Right lobe of liver (tissue), 6 donors: Measurements from ENCODE around the gene ILF2. TPM values are rescaled to one million over a fixed set of nuclear protein-coding genes. Genes with fewer than 3 reads are reported as not detected.
"Not testable (repeated sequence)": the region's sequence is repeated elsewhere in the genome, so short reads cannot be mapped to it uniquely, and the experiment has no call there.

ENCODE experiments used
- ATAC-seq, 4 donors: fragments of 200-7000 bp; cut with Tn5 transposase; one replicate each; pipeline ENCODE4 v1.9.1; 2020; ENCODE audit warnings: mild to moderate bottlenecking in 4 of 4, moderate library complexity in 4 of 4
- DNase-seq, 3 donors: peaks; one replicate each; pipeline ENCODE4 v3.0.0-alpha.2; 2020
- H3K27ac ChIP-seq, 3 donors: fragments of 200-600 bp; one replicate each; pipeline ENCODE4 v1.8.0; 2022
- H3K27me3 ChIP-seq, 2 donors: fragments of 200-600 bp; one replicate each; pipeline ENCODE4 v1.8.0; 2022
- H3K36me3 ChIP-seq, 4 donors: fragments of 200-600 bp; sonication (generic) in 1 of 4; one replicate each; pipeline versions ENCODE4 v1.5.1 to v1.8.0; 2017 to 2022; ENCODE audit warnings: control low read depth in 1 of 4
- H3K4me1 ChIP-seq, 4 donors: fragments of 200-600 bp; sonication (generic) in 1 of 4; one replicate each; pipeline versions ENCODE4 v1.5.1 to v1.8.0; 2017 to 2022; ENCODE audit warnings: control low read depth in 1 of 4
- H3K4me3 ChIP-seq, 3 donors: fragments of 200-600 bp; one replicate each; pipeline ENCODE4 v1.8.0; 2022
- H3K9me3 ChIP-seq, 4 donors: fragments of 200-600 bp; sonication (generic) in 1 of 4; one replicate each; pipeline versions ENCODE4 v1.5.1 to v1.8.0; 2017 to 2022; ENCODE audit warnings: control low read depth in 1 of 4
- POLR2A ChIP-seq: fragments of 450-650 bp; IDR thresholded peaks from one replicate; pipeline ENCODE4 v1.6.1; 2017; ENCODE audit warnings: antibody characterized with exemption, mild to moderate bottlenecking
- WGBS: methylation state at CpG from one replicate; pipeline ENCODE4 v1.1.6; 2018; ENCODE audit warnings: low coverage, low lambda C conversion rate; ENCODE audit not compliant: insufficient coverage; ENCODE audit errors: missing lambda C conversion rate; 5-methylcytosine and 5-hydroxymethylcytosine counted together
- intact Hi-C, 2 donors: fragments of 100-400 bp; cut with DNase I; formaldehyde crosslinking; loops; one replicate each; pipeline versions ENCODE4 v1.11.2 to v1.14.1; 2022
- total RNA-seq, 6 experiments: library from RNA; depleted of rRNA in 2 of 6; stranded (reverse); fragments of >200 nt in 2 of 6; fragmentation: NEBNext Ultra II Directional in 3 of 6; extraction: Animal tissue kit (Norgen Biotek cat#: 25700) in 3 of 6; gene quantifications; one replicate each; pipeline versions ENCODE4 v1.1.0 to v1.2.4, GENCODE V29; 2016 to 2023
- TF ChIP-seq, protein P1 (sequence below), 4 donors: fragments of 200-600 bp in 3 of 4; fragments of 450-650 bp in 1 of 4; IDR thresholded peaks; one replicate each; pipeline versions ENCODE4 v1.5.1 to v1.8.0; 2016 to 2022; ENCODE audit warnings: antibody characterized with exemption in 4 of 4, mild to moderate bottlenecking in 2 of 4
- donor health status: DM: no; HTN: yes; CAD: no.
- donor health status: DM: no; HTN: no; CAD: no.
- donor health status: DM: no; HTN: no; CAD: no.
- donor health status: DM: no; HTN: yes; CAD: no.
- donor health status: DM: no; HTN: yes; CAD: no.

ILF2 gene
- total RNA-seq, 6 experiments from 2014 or later, result 30.2 to 55.9 (median 38.7) TPM

DNA sequence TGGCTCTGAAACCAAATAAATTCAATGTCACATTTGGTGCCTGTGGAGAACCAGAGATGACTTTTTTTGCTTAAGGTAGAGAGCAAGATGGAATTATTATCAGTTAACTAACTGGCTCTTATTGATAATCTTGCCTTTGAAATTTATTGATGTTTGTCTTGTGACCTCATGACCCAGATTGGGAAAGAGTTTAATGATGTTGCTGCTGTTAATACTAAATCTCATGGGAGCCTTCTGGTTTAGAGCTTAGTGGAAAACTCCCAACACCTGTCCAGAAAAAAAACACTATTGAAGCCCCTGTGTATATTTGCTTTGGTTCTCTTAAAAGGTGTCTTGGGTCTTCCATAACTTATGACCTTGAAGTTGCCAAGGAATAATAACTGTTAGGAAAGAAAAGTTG is 27.0 kb downstream of the ILF2 start:
- H3K4me3 ChIP-seq, result no peak overlapping the region
- TF ChIP-seq, protein P1, sequence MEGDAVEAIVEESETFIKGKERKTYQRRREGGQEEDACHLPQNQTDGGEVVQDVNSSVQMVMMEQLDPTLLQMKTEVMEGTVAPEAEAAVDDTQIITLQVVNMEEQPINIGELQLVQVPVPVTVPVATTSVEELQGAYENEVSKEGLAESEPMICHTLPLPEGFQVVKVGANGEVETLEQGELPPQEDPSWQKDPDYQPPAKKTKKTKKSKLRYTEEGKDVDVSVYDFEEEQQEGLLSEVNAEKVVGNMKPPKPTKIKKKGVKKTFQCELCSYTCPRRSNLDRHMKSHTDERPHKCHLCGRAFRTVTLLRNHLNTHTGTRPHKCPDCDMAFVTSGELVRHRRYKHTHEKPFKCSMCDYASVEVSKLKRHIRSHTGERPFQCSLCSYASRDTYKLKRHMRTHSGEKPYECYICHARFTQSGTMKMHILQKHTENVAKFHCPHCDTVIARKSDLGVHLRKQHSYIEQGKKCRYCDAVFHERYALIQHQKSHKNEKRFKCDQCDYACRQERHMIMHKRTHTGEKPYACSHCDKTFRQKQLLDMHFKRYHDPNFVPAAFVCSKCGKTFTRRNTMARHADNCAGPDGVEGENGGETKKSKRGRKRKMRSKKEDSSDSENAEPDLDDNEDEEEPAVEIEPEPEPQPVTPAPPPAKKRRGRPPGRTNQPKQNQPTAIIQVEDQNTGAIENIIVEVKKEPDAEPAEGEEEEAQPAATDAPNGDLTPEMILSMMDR (IDR thresholded peaks at IDR 0.05), result no peak
- TF ChIP-seq POLR2A, result no peak
- peak overlapping the region in 1 of 3 donors; percentile 33 for H3K27ac ChIP-seq
- intact Hi-C loops, result loop anchor here in 1 of 2 donors (10.0 kb wide), 1 partner anchor 69 kb away; no protein-coding TSS in a partner anchor
- no peaks in the 10 kb centered on the region for H3K27me3 ChIP-seq
- peaks cover 0 to 16% (median 8%) of the 10 kb centered on the region in 4 donors for H3K4me1 ChIP-seq
- DNase-seq (no peak), ATAC-seq (peak; percentile 46 to 76 (median 70))
- H3K9me3 ChIP-seq, result no peaks in the 10 kb centered on the region
- peaks cover 8 to 73% (median 57%) of the 10 kb centered on the region in 4 donors for H3K36me3 ChIP-seq

DNA sequence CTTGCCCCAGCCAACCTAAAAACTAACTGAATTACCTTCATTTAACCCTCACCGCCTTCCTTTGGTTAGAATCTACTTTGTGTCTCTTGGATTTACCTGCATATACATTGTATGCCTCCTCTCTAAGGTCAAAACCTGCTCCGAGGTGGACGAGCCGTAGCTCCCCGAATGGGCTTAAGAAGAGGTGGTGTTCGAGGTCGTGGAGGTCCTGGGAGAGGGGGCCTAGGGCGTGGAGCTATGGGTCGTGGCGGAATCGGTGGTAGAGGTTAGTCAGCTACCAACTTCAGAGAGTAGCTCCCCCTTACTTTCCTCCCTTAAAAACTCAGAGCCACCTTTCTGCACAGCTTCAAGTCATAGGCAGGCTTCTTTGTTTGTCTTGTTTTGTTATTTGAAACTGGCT is 27.7 kb downstream of the ILF2 start:
- DNase-seq, result no peak
- Histone ChIP-seq H3K27me3 (no peaks in the 10 kb centered on the region), H3K4me1 (peaks cover 0 to 16% (median 8%) of the 10 kb centered on the region in 4 donors), H3K4me3 (no peak overlapping the region), H3K36me3 (peaks cover 8 to 80% (median 61%) of the 10 kb centered on the region in 4 donors), H3K9me3 (no peaks in the 10 kb centered on the region), H3K27ac (no peak overlapping the region)
- no peak for ATAC-seq
- TF ChIP-seq, protein P1 (IDR thresholded peaks at IDR 0.05), result no peak
- no peak for TF ChIP-seq POLR2A
- WGBS, result 91% methylated on average over 11 of the region's 11 CpGs
- intact Hi-C loops, result loop anchor here in 1 of 2 donors (10.0 kb wide), 1 partner anchor 68 kb away; no protein-coding TSS in a partner anchor

DNA sequence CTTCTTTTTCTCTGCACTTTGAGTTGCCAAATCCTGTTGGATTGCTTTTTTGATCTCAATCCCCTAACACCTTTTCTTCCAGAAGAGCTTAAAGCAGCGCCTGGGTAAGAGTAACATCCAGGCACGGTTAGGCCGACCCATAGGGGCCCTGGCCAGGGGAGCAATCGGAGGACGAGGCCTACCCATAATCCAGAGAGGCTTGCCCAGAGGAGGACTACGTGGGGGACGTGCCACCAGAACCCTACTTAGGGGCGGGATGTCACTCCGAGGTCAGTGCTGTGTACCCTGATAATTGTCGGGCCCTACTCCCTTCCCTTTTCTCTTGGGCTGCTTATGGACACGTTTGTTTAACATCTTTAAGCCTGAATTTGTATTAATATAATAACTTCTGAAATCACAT is 28.6 kb downstream of the ILF2 start:
- TF ChIP-seq POLR2A, result no peak
- TF ChIP-seq, protein P1 (IDR thresholded peaks at IDR 0.05), result no peak
- H3K27me3 ChIP-seq, result no peaks in the 10 kb centered on the region
- H3K4me3 ChIP-seq, result no peak overlapping the region
- peaks cover 8 to 90% (median 66%) of the 10 kb centered on the region in 4 donors for H3K36me3 ChIP-seq
- no peak overlapping the region for H3K27ac ChIP-seq
- 82% methylated on average over 11 of the region's 11 CpGs for WGBS
- H3K9me3 ChIP-seq, result no peaks in the 10 kb centered on the region
- ATAC-seq (no peak), DNase-seq (no peak)
- peaks cover 0 to 16% (median 8%) of the 10 kb centered on the region in 4 donors for H3K4me1 ChIP-seq
- intact Hi-C loops, result loop anchor here in 1 of 2 donors (10.0 kb wide), 1 partner anchor 67 kb away; no protein-coding TSS in a partner anchor

DNA sequence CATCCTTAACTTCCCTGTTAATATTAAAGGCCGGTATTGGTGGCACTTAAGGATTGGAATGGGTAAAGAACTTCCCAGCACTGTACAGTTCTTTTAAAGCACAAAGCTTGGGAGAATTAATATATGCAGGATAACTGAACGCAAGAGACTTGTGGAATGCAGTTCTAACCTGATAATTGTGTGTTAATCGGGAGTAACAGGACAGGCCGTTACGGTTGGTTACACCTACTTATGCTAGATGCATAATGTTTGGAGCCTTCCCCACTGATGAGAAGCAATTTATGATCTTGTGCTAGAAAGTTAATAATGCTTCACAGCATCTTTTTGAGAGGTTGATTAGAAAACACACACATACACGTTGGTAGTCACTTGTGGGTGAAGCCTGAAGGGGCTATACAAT is 29.9 kb downstream of the ILF2 start:
- 66% methylated on average over 6 of the region's 6 CpGs for WGBS
- TF ChIP-seq, protein P1 (IDR thresholded peaks at IDR 0.05), result no peak
- TF ChIP-seq POLR2A, result no peak
- Histone ChIP-seq H3K36me3 (peaks cover 8 to 92% (median 68%) of the 10 kb centered on the region in 4 donors), H3K9me3 (no peaks in the 10 kb centered on the region), H3K4me3 (no peak overlapping the region), H3K27ac (no peak overlapping the region), H3K27me3 (no peaks in the 10 kb centered on the region), H3K4me1 (peaks cover 0 to 18% (median 8%) of the 10 kb centered on the region in 4 donors)
- ATAC-seq, result no peak
- intact Hi-C loops, result loop anchor here in 1 of 2 donors (10.0 kb wide), 1 partner anchor 66 kb away; no protein-coding TSS in a partner anchor
- no peak for DNase-seq

DNA sequence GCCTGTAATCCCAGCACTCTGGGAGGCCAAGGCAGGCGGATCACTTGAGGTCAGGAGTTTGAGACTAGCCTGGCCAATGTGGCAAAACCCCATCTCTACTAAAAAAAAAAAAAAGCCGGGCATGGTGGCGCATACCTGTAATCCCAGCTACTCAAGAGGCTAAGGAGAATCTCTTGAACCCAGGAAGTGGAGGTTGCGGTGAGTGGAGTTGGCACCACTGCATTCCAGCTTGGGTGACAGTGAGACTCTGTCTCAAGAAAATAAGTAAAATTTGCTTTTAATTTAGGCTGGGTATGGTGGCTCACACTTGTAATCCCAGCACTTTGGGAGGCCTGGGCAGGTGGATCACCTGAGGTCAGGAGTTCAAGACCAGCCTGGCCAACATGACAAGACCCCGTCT is 30.6 kb downstream of the ILF2 start:
- WGBS, result 89% methylated on average over 4 of the region's 5 CpGs
- intact Hi-C loops, result loop anchor here in 1 of 2 donors (10.0 kb wide), 1 partner anchor 65 kb away; no protein-coding TSS in a partner anchor
- not testable (repeated sequence) for H3K27me3 ChIP-seq, H3K27ac ChIP-seq, ATAC-seq, DNase-seq, H3K4me3 ChIP-seq, H3K9me3 ChIP-seq
- Histone ChIP-seq H3K36me3 (peaks cover 8 to 86% (median 62%) of the 10 kb centered on the region in 4 donors), H3K4me1 (peaks cover 0 to 24% (median 8%) of the 10 kb centered on the region in 4 donors)
